B cell (primary cell): ENCODE results near the gene GJC3.

ENCODE experiments used
- EZH2 ChIP-seq: IDR thresholded peaks from 2 replicates; pipeline ENCODE4 v1.6.1; 2012; ENCODE audit warnings: borderline replicate concordance, low read depth, mild to moderate bottlenecking, moderate library complexity, low read length; ENCODE audit not compliant: insufficient read depth, poor library complexity, severe bottlenecking
- TF ChIP-seq, protein P1 (sequence below): fragments of 200-600 bp; IDR thresholded peaks from one replicate; pipeline ENCODE4 v1.8.0; 2022; ENCODE audit warnings: antibody characterized with exemption, mild to moderate bottlenecking

GRCh38 chr7:99944497-99945070, 15.2 kb upstream of the GJC3 start:
- TF ChIP-seq, protein P1, sequence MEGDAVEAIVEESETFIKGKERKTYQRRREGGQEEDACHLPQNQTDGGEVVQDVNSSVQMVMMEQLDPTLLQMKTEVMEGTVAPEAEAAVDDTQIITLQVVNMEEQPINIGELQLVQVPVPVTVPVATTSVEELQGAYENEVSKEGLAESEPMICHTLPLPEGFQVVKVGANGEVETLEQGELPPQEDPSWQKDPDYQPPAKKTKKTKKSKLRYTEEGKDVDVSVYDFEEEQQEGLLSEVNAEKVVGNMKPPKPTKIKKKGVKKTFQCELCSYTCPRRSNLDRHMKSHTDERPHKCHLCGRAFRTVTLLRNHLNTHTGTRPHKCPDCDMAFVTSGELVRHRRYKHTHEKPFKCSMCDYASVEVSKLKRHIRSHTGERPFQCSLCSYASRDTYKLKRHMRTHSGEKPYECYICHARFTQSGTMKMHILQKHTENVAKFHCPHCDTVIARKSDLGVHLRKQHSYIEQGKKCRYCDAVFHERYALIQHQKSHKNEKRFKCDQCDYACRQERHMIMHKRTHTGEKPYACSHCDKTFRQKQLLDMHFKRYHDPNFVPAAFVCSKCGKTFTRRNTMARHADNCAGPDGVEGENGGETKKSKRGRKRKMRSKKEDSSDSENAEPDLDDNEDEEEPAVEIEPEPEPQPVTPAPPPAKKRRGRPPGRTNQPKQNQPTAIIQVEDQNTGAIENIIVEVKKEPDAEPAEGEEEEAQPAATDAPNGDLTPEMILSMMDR: no peak
- no peak for TF ChIP-seq EZH2
